Measurements from ENCODE around the gene ZNF652.

DNA sequence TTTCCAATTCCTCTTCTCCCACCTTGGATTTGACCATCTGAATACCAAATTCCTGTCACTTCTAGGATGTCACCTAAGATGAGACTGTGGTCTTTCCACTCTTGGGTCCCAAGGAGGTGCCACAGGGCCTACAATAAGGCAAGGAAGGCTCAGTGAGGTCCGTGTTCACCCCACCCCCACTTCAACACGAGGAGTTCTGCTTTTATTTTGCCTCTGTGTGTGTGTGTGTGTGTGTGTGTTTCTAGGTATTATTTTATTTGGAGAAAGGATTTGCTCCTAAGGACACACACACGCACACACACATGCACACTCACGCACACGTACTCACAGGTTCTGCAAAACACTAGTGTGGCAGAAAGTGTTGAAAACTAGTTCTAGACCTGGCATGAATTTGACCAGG is 106.9 kb downstream of the ZNF652 start:
- TF ChIP-seq, protein P1, sequence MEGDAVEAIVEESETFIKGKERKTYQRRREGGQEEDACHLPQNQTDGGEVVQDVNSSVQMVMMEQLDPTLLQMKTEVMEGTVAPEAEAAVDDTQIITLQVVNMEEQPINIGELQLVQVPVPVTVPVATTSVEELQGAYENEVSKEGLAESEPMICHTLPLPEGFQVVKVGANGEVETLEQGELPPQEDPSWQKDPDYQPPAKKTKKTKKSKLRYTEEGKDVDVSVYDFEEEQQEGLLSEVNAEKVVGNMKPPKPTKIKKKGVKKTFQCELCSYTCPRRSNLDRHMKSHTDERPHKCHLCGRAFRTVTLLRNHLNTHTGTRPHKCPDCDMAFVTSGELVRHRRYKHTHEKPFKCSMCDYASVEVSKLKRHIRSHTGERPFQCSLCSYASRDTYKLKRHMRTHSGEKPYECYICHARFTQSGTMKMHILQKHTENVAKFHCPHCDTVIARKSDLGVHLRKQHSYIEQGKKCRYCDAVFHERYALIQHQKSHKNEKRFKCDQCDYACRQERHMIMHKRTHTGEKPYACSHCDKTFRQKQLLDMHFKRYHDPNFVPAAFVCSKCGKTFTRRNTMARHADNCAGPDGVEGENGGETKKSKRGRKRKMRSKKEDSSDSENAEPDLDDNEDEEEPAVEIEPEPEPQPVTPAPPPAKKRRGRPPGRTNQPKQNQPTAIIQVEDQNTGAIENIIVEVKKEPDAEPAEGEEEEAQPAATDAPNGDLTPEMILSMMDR (IDR thresholded peaks at IDR 0.05): no peak
- TF ChIP-seq EP300 (IDR thresholded peaks at IDR 0.05): no peak
- no peak for TF ChIP-seq POLR2A (IDR thresholded peaks at IDR 0.05)
